Measurements from ENCODE around the gene PLCD4.

PLCD4 gene

GRCh38 chr2:218578272-218578877 is 29.3 kb upstream of the PLCD4 start:
- Histone ChIP-seq H3F3A (ENCODE audit: low read depth) (no peaks in the 10 kb centered on the region), H3K36me3 (ENCODE audit: insufficient read depth, low read length) (peaks cover 32% of the 10 kb centered on the region), H3K9me2 (replicated peaks; ENCODE audit: low read depth, low read length) (no peaks in the 10 kb centered on the region), H3K9ac (ENCODE audit: low read depth, low read length, poor library complexity, severe bottlenecking) (no peak overlapping the region), H3K9me3 (ENCODE audit: insufficient read depth, low read depth, low read length) (no peaks in the 10 kb centered on the region), H3K4me3 (ENCODE audit: low read length, poor library complexity, severe bottlenecking) (no peak overlapping the region), H3K4me2 (ENCODE audit: low read depth, low read length, poor library complexity, severe bottlenecking) (peak overlapping the region; percentile 32), H3K27me3 (ENCODE audit: insufficient read depth, low read length, poor library complexity, severe bottlenecking) (no peaks in the 10 kb centered on the region), H3K79me2 (ENCODE audit: insufficient read depth, low read length) (peaks cover 90% of the 10 kb centered on the region), H3K4me1 (ENCODE audit: insufficient read depth, low read length, poor library complexity, severe bottlenecking) (peaks cover 25% of the 10 kb centered on the region), H2AFZ (ENCODE audit: low read length) (no peak overlapping the region), H4K20me1 (ENCODE audit: insufficient read depth, low read length, poor library complexity, severe bottlenecking) (peaks cover 54% of the 10 kb centered on the region)
- no peak for TF ChIP-seq EZH2phosphoT487 (IDR thresholded peaks at IDR 0.05; ENCODE audit: borderline replicate concordance)
- TF ChIP-seq, protein P1, sequence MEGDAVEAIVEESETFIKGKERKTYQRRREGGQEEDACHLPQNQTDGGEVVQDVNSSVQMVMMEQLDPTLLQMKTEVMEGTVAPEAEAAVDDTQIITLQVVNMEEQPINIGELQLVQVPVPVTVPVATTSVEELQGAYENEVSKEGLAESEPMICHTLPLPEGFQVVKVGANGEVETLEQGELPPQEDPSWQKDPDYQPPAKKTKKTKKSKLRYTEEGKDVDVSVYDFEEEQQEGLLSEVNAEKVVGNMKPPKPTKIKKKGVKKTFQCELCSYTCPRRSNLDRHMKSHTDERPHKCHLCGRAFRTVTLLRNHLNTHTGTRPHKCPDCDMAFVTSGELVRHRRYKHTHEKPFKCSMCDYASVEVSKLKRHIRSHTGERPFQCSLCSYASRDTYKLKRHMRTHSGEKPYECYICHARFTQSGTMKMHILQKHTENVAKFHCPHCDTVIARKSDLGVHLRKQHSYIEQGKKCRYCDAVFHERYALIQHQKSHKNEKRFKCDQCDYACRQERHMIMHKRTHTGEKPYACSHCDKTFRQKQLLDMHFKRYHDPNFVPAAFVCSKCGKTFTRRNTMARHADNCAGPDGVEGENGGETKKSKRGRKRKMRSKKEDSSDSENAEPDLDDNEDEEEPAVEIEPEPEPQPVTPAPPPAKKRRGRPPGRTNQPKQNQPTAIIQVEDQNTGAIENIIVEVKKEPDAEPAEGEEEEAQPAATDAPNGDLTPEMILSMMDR (conservative IDR thresholded peaks at IDR 0.05; ENCODE audit: low read length), result no peak

- H3K9me3 ChIP-seq (ENCODE audit: insufficient read depth, low read depth, low read length), result no peaks in the 10 kb centered on the region
- no peak overlapping the region for H2AFZ ChIP-seq (ENCODE audit: low read length)
- no peaks in the 10 kb centered on the region for H3K9me2 ChIP-seq (replicated peaks; ENCODE audit: low read depth, low read length)
- TF ChIP-seq, protein P1 (conservative IDR thresholded peaks at IDR 0.05; ENCODE audit: low read length), result no peak
- TF ChIP-seq EZH2phosphoT487 (IDR thresholded peaks at IDR 0.05; ENCODE audit: borderline replicate concordance), result no peak
- no peaks in the 10 kb centered on the region for H3F3A ChIP-seq (ENCODE audit: low read depth)
- H4K20me1 ChIP-seq (ENCODE audit: insufficient read depth, low read length, poor library complexity, severe bottlenecking), result peaks cover 27% of the 10 kb centered on the region
- peaks cover 66% of the 10 kb centered on the region for H3K36me3 ChIP-seq (ENCODE audit: insufficient read depth, low read length)
- H3K27me3 ChIP-seq (ENCODE audit: insufficient read depth, low read length, poor library complexity, severe bottlenecking), result no peaks in the 10 kb centered on the region
- no peak overlapping the region for H3K4me2 ChIP-seq (ENCODE audit: low read depth, low read length, poor library complexity, severe bottlenecking)
- H3K4me3 ChIP-seq (ENCODE audit: low read length, poor library complexity, severe bottlenecking), result no peak overlapping the region
- peaks cover 54% of the 10 kb centered on the region for H3K79me2 ChIP-seq (ENCODE audit: insufficient read depth, low read length)
- no peak overlapping the region for H3K9ac ChIP-seq (ENCODE audit: low read depth, low read length, poor library complexity, severe bottlenecking)
- H3K4me1 ChIP-seq (ENCODE audit: insufficient read depth, low read length, poor library complexity, severe bottlenecking), result peaks cover 17% of the 10 kb centered on the region
Observed at GRCh38 chr2:218582076-218582475, 25.6 kb upstream of the PLCD4 start.

- H3K9me3 ChIP-seq (ENCODE audit: insufficient read depth, low read depth, low read length), result no peaks in the 10 kb centered on the region
- peaks cover 33% of the 10 kb centered on the region for H3K79me2 ChIP-seq (ENCODE audit: insufficient read depth, low read length)
- peaks cover 6% of the 10 kb centered on the region for H4K20me1 ChIP-seq (ENCODE audit: insufficient read depth, low read length, poor library complexity, severe bottlenecking)
- H3K4me3 ChIP-seq (ENCODE audit: low read length, poor library complexity, severe bottlenecking), result no peak overlapping the region
- H3K27me3 ChIP-seq (ENCODE audit: insufficient read depth, low read length, poor library complexity, severe bottlenecking), result no peaks in the 10 kb centered on the region
- no peak overlapping the region for H3K4me2 ChIP-seq (ENCODE audit: low read depth, low read length, poor library complexity, severe bottlenecking)
- peaks cover 82% of the 10 kb centered on the region; the same call in 1 of the 2 replicates for H3K36me3 ChIP-seq (ENCODE audit: insufficient read depth, low read length)
- no peaks in the 10 kb centered on the region for H3K9me2 ChIP-seq (replicated peaks; ENCODE audit: low read depth, low read length)
- no peak overlapping the region for H3K9ac ChIP-seq (ENCODE audit: low read depth, low read length, poor library complexity, severe bottlenecking)
- no peaks in the 10 kb centered on the region for H3F3A ChIP-seq (ENCODE audit: low read depth)
- no peaks in the 10 kb centered on the region for H3K4me1 ChIP-seq (ENCODE audit: insufficient read depth, low read length, poor library complexity, severe bottlenecking)
- no peak for TF ChIP-seq EZH2phosphoT487 (IDR thresholded peaks at IDR 0.05; ENCODE audit: borderline replicate concordance)
- TF ChIP-seq, protein P1 (conservative IDR thresholded peaks at IDR 0.05; ENCODE audit: low read length), result peak; percentile 40
- H2AFZ ChIP-seq (ENCODE audit: low read length), result no peak overlapping the region
Observed at GRCh38 chr2:218583983-218584850, 23.5 kb upstream of the PLCD4 start.
